HEK293T (cell line): ENCODE data around the gene AQP12A.

Experiments
- FOXA1 ChIP-seq: fragments of 450-650 bp; IDR thresholded peaks from 2 replicates; pipeline ENCODE4 v1.6.1; 2016; ENCODE audit warnings: mild to moderate bottlenecking
- HDGF ChIP-seq: fragments of 450-650 bp; IDR thresholded peaks from 2 replicates; pipeline ENCODE4 v1.6.1; 2017; ENCODE audit warnings: antibody characterized with exemption, borderline replicate concordance
- SP1 ChIP-seq: fragments of 450-650 bp; IDR thresholded peaks from 2 replicates; pipeline ENCODE4 v1.6.1; 2017
- SUZ12 ChIP-seq: fragments of 450-650 bp; IDR thresholded peaks from 2 replicates; pipeline ENCODE4 v1.6.1; 2016; ENCODE audit warnings: mild to moderate bottlenecking
- ZNF384 ChIP-seq: fragments of 450-650 bp; IDR thresholded peaks from 2 replicates; pipeline ENCODE4 v1.6.1; 2016
- TF ChIP-seq, protein P1 (sequence below): fragments of 450-650 bp; IDR thresholded peaks from 2 replicates; pipeline ENCODE4 v1.6.1; 2016

DNA sequence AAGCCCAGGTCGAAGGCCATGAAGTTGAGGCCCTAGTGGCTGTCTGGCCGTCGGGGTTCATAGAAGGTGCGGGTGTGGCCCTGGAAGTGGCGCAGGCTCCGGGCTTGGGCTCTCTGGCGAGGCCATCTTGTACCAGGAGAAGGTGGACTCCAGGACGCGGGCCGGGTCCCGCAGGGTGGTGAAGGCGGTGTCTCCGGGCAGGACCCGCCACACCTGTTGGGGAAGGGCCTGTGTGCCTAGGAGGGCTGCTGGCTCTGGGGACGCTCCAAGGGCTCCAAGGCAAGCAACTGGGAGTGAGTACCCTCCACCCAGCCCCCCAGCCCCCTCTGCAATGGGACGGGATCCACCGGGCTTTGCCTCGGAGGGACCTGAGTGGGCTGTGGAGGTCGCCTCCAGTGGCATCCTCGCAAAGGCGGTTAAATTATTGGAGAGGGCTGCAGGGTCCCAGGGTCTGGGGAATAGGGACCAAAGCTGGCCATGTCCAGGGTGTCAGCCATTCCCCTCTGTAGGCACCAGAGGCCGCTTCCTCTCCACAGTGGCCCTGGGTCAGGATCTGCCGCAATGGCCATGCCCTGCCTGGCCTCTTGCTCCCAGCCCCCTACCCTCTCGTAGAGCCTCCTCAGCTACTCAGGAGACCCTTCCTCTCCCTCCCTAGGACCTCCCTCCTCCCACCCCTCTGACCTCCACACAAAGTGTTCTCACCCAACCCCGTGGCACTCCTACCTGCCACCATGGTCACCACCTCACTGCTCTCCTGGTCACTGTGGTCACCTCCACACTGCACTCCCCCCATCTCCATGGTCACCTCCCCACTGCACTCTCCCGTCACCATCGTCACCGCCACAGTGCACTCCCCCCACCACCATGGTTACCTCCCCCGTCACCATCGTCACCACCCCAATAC, 10.3 kb downstream of the AQP12A start:
- TF ChIP-seq FOXA1 = no peak
- TF ChIP-seq SP1 = no peak
- TF ChIP-seq SUZ12 = no peak
- TF ChIP-seq HDGF = no peak
- no peak for TF ChIP-seq ZNF384
- TF ChIP-seq, protein P1, sequence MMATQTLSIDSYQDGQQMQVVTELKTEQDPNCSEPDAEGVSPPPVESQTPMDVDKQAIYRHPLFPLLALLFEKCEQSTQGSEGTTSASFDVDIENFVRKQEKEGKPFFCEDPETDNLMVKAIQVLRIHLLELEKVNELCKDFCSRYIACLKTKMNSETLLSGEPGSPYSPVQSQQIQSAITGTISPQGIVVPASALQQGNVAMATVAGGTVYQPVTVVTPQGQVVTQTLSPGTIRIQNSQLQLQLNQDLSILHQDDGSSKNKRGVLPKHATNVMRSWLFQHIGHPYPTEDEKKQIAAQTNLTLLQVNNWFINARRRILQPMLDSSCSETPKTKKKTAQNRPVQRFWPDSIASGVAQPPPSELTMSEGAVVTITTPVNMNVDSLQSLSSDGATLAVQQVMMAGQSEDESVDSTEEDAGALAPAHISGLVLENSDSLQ = no peak
